ENCODE results near the gene ATP5IF1.

The ATP5IF1 gene

DNA sequence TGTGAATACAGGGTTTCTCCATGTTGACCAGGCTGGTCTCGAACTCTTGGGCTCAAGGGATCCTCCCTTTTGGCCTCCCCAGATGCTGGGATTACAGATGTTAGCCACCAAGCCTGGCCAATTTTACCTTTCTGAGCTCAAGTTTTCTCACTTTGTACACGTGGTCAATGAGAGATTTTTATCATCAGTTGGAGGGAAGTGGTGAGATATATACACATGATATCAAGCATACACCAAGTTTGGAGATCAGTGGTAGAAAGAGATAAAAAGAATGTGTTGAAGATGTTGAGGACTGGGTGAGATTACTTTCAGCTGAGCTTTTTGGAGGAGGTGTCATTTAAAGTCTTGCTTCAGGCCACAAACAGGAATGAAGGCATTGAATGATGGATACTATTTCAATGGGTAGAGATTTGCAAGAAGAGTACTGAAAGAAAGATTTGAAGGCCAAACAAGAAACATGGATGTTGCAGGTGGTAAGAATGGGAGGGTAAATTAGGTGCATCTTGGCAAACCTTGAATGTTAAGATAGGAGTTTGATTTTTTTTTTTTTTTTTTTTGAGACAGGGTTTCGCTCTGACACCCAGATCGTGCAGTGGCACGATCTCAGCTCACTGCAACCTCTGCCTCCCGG lies 20.4 kb downstream of the ATP5IF1 start:
- H3K27ac ChIP-seq, result no peak overlapping the region
- peaks cover 0 to 10% of the 10 kb centered on the region in 2 donors for H3K27me3 ChIP-seq
- no peak for DNase-seq
- intact Hi-C loops (cut with DNase I; ENCODE audit: low total_unique reads), result loop anchor here (5.0 to 10.0 kb wide), 2 partner anchors 111 to 248 kb away; partner anchors contain the start of genes PHACTR4 and RCC1
- H3K36me3 ChIP-seq, result no peaks in the 10 kb centered on the region
- TF ChIP-seq CTCF (IDR thresholded peaks at IDR 0.05), result no peak
- no peaks in the 10 kb centered on the region for H3K9me3 ChIP-seq
- H3K4me1 ChIP-seq, result peaks cover 0 to 16% (median 14%) of the 10 kb centered on the region in 4 donors
- no peak overlapping the region for H3K4me3 ChIP-seq

DNA sequence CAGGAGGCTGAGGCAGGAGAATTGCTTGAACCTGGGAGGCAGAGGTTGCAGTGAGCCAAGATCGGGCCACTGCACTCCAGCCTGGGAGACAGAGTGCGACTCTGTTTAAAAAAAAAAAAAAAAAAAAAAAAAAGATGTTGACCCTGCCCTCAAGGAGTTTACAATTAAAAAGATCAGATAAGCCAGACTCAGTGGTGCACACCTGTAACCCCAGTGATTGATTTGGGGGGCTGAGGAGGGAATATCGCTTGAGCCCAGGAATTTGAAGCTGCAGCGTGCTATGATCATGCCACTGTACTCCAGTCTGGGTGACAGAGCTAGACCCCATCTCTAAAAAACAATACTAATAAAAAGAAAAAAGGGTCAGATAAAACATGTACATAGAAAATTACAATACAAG lies 21.8 kb downstream of the ATP5IF1 start:
- H3K9me3 ChIP-seq, result no peaks in the 10 kb centered on the region
- peaks cover 0 to 6% of the 10 kb centered on the region in 2 donors for H3K27me3 ChIP-seq
- H3K36me3 ChIP-seq, result no peaks in the 10 kb centered on the region
- H3K4me1 ChIP-seq, result peaks cover 0 to 24% (median 18%) of the 10 kb centered on the region in 4 donors
- DNase-seq, result no peak
- intact Hi-C loops (cut with DNase I; ENCODE audit: low total_unique reads), result loop anchor here (5.0 to 10.0 kb wide), 2 partner anchors 110 to 247 kb away; partner anchors contain the start of genes PHACTR4 and RCC1
- no peak overlapping the region for H3K4me3 ChIP-seq
- H3K27ac ChIP-seq, result no peak overlapping the region
- no peak for TF ChIP-seq CTCF (IDR thresholded peaks at IDR 0.05)

- intact Hi-C loops (cut with DNase I; ENCODE audit: low total_unique reads), result loop anchor here (5.0 to 10.0 kb wide), 2 partner anchors 109 to 246 kb away; partner anchors contain the start of genes PHACTR4 and RCC1
- Histone ChIP-seq H3K4me1 (peaks cover 0 to 27% (median 20%) of the 10 kb centered on the region in 4 donors), H3K27ac (peak overlapping the region; percentile 61 to 93), H3K27me3 (peaks cover 0 to 6% of the 10 kb centered on the region in 2 donors), H3K9me3 (no peaks in the 10 kb centered on the region), H3K36me3 (no peaks in the 10 kb centered on the region), H3K4me3 (peak overlapping the region; percentile 78 to 98)
- no peak for TF ChIP-seq CTCF (IDR thresholded peaks at IDR 0.05)
- no peak for DNase-seq
Measured at GRCh38 chr1:28258628-28259251, 22.8 kb downstream of the ATP5IF1 start.

GRCh38 chr1:28259252-28259933 lies 23.5 kb downstream of the ATP5IF1 start, which contains the start of gene SESN2:
Gene SESN2, plus strand, starts transcription at chr1:28259518. Its CDS starts 330 bp downstream, at chr1:28259848.
- Histone ChIP-seq H3K27me3 (peaks cover 0 to 2% of the 10 kb centered on the region in 2 donors), H3K27ac (peak within 1 kb of the TSS; percentile 87 to 93)
- TF ChIP-seq CTCF (IDR thresholded peaks at IDR 0.05), result peak in 1 of 2 experiments; percentile 8

More at GRCh38 chr1:28259252-28259933, 23.5 kb downstream of the ATP5IF1 start, which contains the start of gene SESN2:
- peak within 1 kb of the TSS; percentile 78 to 98 for H3K4me3 ChIP-seq
- no peaks in the 10 kb centered on the region for H3K36me3 ChIP-seq
- H3K9me3 ChIP-seq, result no peaks in the 10 kb centered on the region
- DNase-seq, result peak; percentile 100
- intact Hi-C loops (cut with DNase I; ENCODE audit: low total_unique reads), result loop anchor here (5.0 to 10.0 kb wide), 2 partner anchors 108 to 245 kb away; partner anchors contain the start of genes PHACTR4 and RCC1
- H3K4me1 ChIP-seq, result peaks cover 0 to 27% (median 20%) of the 10 kb centered on the region in 4 donors

Measured in tibial artery (tissue), 4 donors.